ENCODE measurements around the gene TMC8. TPM values are rescaled to one million over a fixed set of nuclear protein-coding genes. Genes with fewer than 3 reads are reported as not detected.

TMC8 gene
- polyA plus RNA-seq, 1 experiment = not detected

- CTCF ChIA-PET = no interaction called here
- POLR2A ChIA-PET = no interaction called here
- H3K4me3 ChIP-seq (ENCODE audit: low read depth, low read length) = no peak overlapping the region
- no peaks in the 10 kb centered on the region for H3K27me3 ChIP-seq (ENCODE audit: control insufficient read depth, insufficient read depth, low read length)
- DNase-seq (ENCODE audit: low read depth) = no peak
- H3K36me3 ChIP-seq (ENCODE audit: control insufficient read depth, insufficient read depth, low read length) = peaks cover 10% of the 10 kb centered on the region
- TF ChIP-seq CTCF (IDR thresholded peaks at IDR 0.05; ENCODE audit: insufficient read depth, low read depth, low read length) = no peak
Measured at GRCh38 chr17:78105551-78105950, 25.0 kb upstream of the TMC8 start.

GRCh38 chr17:78106211-78106610 is 24.4 kb upstream of the TMC8 start:
- no peaks in the 10 kb centered on the region for H3K27me3 ChIP-seq (ENCODE audit: control insufficient read depth, insufficient read depth, low read length)
- ChIA-PET CTCF (no interaction called here), POLR2A (no interaction called here)
- DNase-seq (ENCODE audit: low read depth) = no peak
- H3K4me3 ChIP-seq (ENCODE audit: low read depth, low read length) = no peak overlapping the region
- no peak for TF ChIP-seq CTCF (IDR thresholded peaks at IDR 0.05; ENCODE audit: insufficient read depth, low read depth, low read length)
- peaks cover 10% of the 10 kb centered on the region for H3K36me3 ChIP-seq (ENCODE audit: control insufficient read depth, insufficient read depth, low read length)

GRCh38 chr17:78107457-78107856 is 23.1 kb upstream of the TMC8 start:
- Histone ChIP-seq H3K27me3 (ENCODE audit: control insufficient read depth, insufficient read depth, low read length) (no peaks in the 10 kb centered on the region), H3K36me3 (ENCODE audit: control insufficient read depth, insufficient read depth, low read length) (peaks cover 7% of the 10 kb centered on the region), H3K4me3 (ENCODE audit: low read depth, low read length) (no peak overlapping the region)
- DNase-seq (ENCODE audit: low read depth) = no peak
- no peak for TF ChIP-seq CTCF (IDR thresholded peaks at IDR 0.05; ENCODE audit: insufficient read depth, low read depth, low read length)
- ChIA-PET CTCF (no interaction called here), POLR2A (no interaction called here)

GRCh38 chr17:78107976-78108725 is 22.4 kb upstream of the TMC8 start:
- CTCF ChIA-PET = interaction anchor here (0.8 to 2.5 kb wide), 3 partner anchors 10 to 143 kb away, joined by 3 to 8 read pairs (median 3); no protein-coding TSS in a partner anchor
- no peak for TF ChIP-seq CTCF (IDR thresholded peaks at IDR 0.05; ENCODE audit: insufficient read depth, low read depth, low read length)
- Histone ChIP-seq H3K36me3 (ENCODE audit: control insufficient read depth, insufficient read depth, low read length) (peaks cover 7% of the 10 kb centered on the region), H3K27me3 (ENCODE audit: control insufficient read depth, insufficient read depth, low read length) (no peaks in the 10 kb centered on the region), H3K4me3 (ENCODE audit: low read depth, low read length) (no peak overlapping the region)
- no peak for DNase-seq (ENCODE audit: low read depth)
- POLR2A ChIA-PET = no interaction called here

- Histone ChIP-seq H3K4me3 (ENCODE audit: low read depth, low read length) (no peak overlapping the region), H3K27me3 (ENCODE audit: control insufficient read depth, insufficient read depth, low read length) (0 out of 2 replicates have a peak, but pooled peaks cover 2% of the 10 kb centered on the region), H3K36me3 (ENCODE audit: control insufficient read depth, insufficient read depth, low read length) (peaks cover 5% of the 10 kb centered on the region)
- no peak for DNase-seq (ENCODE audit: low read depth)
- ChIA-PET POLR2A (no interaction called here), CTCF (interaction anchor here (0.6 to 2.5 kb wide), 6 partner anchors 10 to 637 kb away, joined by 3 to 8 read pairs (median 3); no protein-coding TSS in a partner anchor)
- no peak for TF ChIP-seq CTCF (IDR thresholded peaks at IDR 0.05; ENCODE audit: insufficient read depth, low read depth, low read length)
Measured at GRCh38 chr17:78108726-78109488, 21.7 kb upstream of the TMC8 start.

All from BJ (cell line).